Right lobe of liver (tissue), 6 donors: ENCODE data around the gene FHIT. TPM values are rescaled to one million over a fixed set of nuclear protein-coding genes. Genes with fewer than 3 reads are reported as not detected.
A peak's percentile ranks its signal among the peaks of the same experiment; 100 is the strongest.

Experiments used
- ATAC-seq, 4 donors: fragments of 200-7000 bp; cut with Tn5 transposase; one replicate each; pipeline ENCODE4 v1.9.1; 2020; ENCODE audit warnings: mild to moderate bottlenecking in 4 of 4, moderate library complexity in 4 of 4
- DNase-seq, 3 donors: peaks; one replicate each; pipeline ENCODE4 v3.0.0-alpha.2; 2020
- H3K27ac ChIP-seq, 3 donors: fragments of 200-600 bp; one replicate each; pipeline ENCODE4 v1.8.0; 2022
- H3K27me3 ChIP-seq, 2 donors: fragments of 200-600 bp; one replicate each; pipeline ENCODE4 v1.8.0; 2022
- H3K36me3 ChIP-seq, 4 donors: fragments of 200-600 bp; sonication (generic) in 1 of 4; one replicate each; pipeline versions ENCODE4 v1.5.1 to v1.8.0; 2017 to 2022; ENCODE audit warnings: control low read depth in 1 of 4
- H3K4me1 ChIP-seq, 4 donors: fragments of 200-600 bp; sonication (generic) in 1 of 4; one replicate each; pipeline versions ENCODE4 v1.5.1 to v1.8.0; 2017 to 2022; ENCODE audit warnings: control low read depth in 1 of 4
- H3K4me3 ChIP-seq, 3 donors: fragments of 200-600 bp; one replicate each; pipeline ENCODE4 v1.8.0; 2022
- H3K9me3 ChIP-seq, 4 donors: fragments of 200-600 bp; sonication (generic) in 1 of 4; one replicate each; pipeline versions ENCODE4 v1.5.1 to v1.8.0; 2017 to 2022; ENCODE audit warnings: control low read depth in 1 of 4
- CTCF ChIP-seq, 4 donors: fragments of 200-600 bp in 3 of 4; fragments of 450-650 bp in 1 of 4; IDR thresholded peaks; one replicate each; pipeline versions ENCODE4 v1.5.1 to v1.8.0; 2016 to 2022; ENCODE audit warnings: antibody characterized with exemption in 4 of 4, mild to moderate bottlenecking in 2 of 4
- POLR2A ChIP-seq: fragments of 450-650 bp; IDR thresholded peaks from one replicate; pipeline ENCODE4 v1.6.1; 2017; ENCODE audit warnings: antibody characterized with exemption, mild to moderate bottlenecking
- WGBS: methylation state at CpG from one replicate; pipeline ENCODE4 v1.1.6; 2018; ENCODE audit warnings: low coverage, low lambda C conversion rate; ENCODE audit not compliant: insufficient coverage; ENCODE audit errors: missing lambda C conversion rate; 5-methylcytosine and 5-hydroxymethylcytosine counted together
- intact Hi-C, 2 donors: fragments of 100-400 bp; cut with DNase I; formaldehyde crosslinking; loops; one replicate each; pipeline versions ENCODE4 v1.11.2 to v1.14.1; 2022
- total RNA-seq, 6 experiments: library from RNA; depleted of rRNA in 2 of 6; stranded (reverse); fragments of >200 nt in 2 of 6; fragmentation: NEBNext Ultra II Directional in 3 of 6; extraction: Animal tissue kit (Norgen Biotek cat#: 25700) in 3 of 6; gene quantifications; one replicate each; pipeline versions ENCODE4 v1.1.0 to v1.2.4, GENCODE V29; 2016 to 2023
- donor health status: DM: no; HTN: yes; CAD: no.
- donor health status: DM: no; HTN: no; CAD: no.
- donor health status: DM: no; HTN: no; CAD: no.
- donor health status: DM: no; HTN: yes; CAD: no.
- donor health status: DM: no; HTN: yes; CAD: no.

The FHIT gene
- total RNA-seq, 6 experiments from 2014 or later = 6.6 to 11.2 (median 8.0) TPM

- WGBS = 75% methylated on average over 1 of the region's 1 CpG
Measured at GRCh38 chr3:61237858-61238257, 13.4 kb downstream of the FHIT start.

GRCh38 chr3:61236556-61236955, 14.7 kb downstream of the FHIT start:
- H3K4me3 ChIP-seq = no peak overlapping the region
- no peaks in the 10 kb centered on the region for H3K9me3 ChIP-seq
- H3K27me3 ChIP-seq = no peaks in the 10 kb centered on the region
- DNase-seq (no peak), ATAC-seq (peak; percentile 43 to 72 (median 64))
- H3K27ac ChIP-seq = no peak overlapping the region
- TF ChIP-seq CTCF (IDR thresholded peaks at IDR 0.05) (no peak), POLR2A (no peak)
- peaks cover 0 to 7% (median 0%) of the 10 kb centered on the region in 4 donors for H3K4me1 ChIP-seq
- H3K36me3 ChIP-seq = no peaks in the 10 kb centered on the region
- intact Hi-C loops = no loop called here

More at GRCh38 chr3:61237858-61238257, 13.4 kb downstream of the FHIT start:
- DNase-seq (no peak), ATAC-seq (peak in 3 of 4 donors; percentile 23 to 50 (median 48))
- intact Hi-C loops = no loop called here
- Histone ChIP-seq H3K27me3 (no peaks in the 10 kb centered on the region), H3K36me3 (no peaks in the 10 kb centered on the region), H3K4me1 (peaks cover 0 to 7% (median 0%) of the 10 kb centered on the region in 4 donors), H3K4me3 (no peak overlapping the region), H3K9me3 (no peaks in the 10 kb centered on the region), H3K27ac (no peak overlapping the region)
- TF ChIP-seq POLR2A = no peak
- no peak for TF ChIP-seq CTCF (IDR thresholded peaks at IDR 0.05)

GRCh38 chr3:61233746-61234145, 17.5 kb downstream of the FHIT start:
- Histone ChIP-seq H3K9me3 (no peaks in the 10 kb centered on the region), H3K4me1 (no peaks in the 10 kb centered on the region), H3K4me3 (no peak overlapping the region), H3K27me3 (no peaks in the 10 kb centered on the region), H3K36me3 (no peaks in the 10 kb centered on the region), H3K27ac (no peak overlapping the region)
- no peak for ATAC-seq
- TF ChIP-seq CTCF (IDR thresholded peaks at IDR 0.05) = no peak
- no peak for TF ChIP-seq POLR2A
- intact Hi-C loops = no loop called here
- no peak for DNase-seq

- Histone ChIP-seq H3K9me3 (no peaks in the 10 kb centered on the region), H3K27me3 (no peaks in the 10 kb centered on the region), H3K27ac (no peak overlapping the region), H3K4me1 (no peaks in the 10 kb centered on the region), H3K36me3 (no peaks in the 10 kb centered on the region), H3K4me3 (no peak overlapping the region)
- no peak for TF ChIP-seq CTCF (IDR thresholded peaks at IDR 0.05)
- no peak for TF ChIP-seq POLR2A
- DNase-seq = no peak
- ATAC-seq = no peak
- intact Hi-C loops = no loop called here
Measured at GRCh38 chr3:61231693-61232092, 19.6 kb downstream of the FHIT start.

GRCh38 chr3:61227799-61228198, 23.5 kb downstream of the FHIT start:
- WGBS = 50% methylated on average over 2 of the region's 2 CpGs
- Histone ChIP-seq H3K4me1 (no peaks in the 10 kb centered on the region), H3K27me3 (no peaks in the 10 kb centered on the region), H3K4me3 (no peak overlapping the region), H3K9me3 (no peaks in the 10 kb centered on the region), H3K27ac (no peak overlapping the region), H3K36me3 (no peaks in the 10 kb centered on the region)
- intact Hi-C loops = no loop called here
- ATAC-seq (no peak), DNase-seq (no peak)
- no peak for TF ChIP-seq POLR2A
- TF ChIP-seq CTCF (IDR thresholded peaks at IDR 0.05) = no peak
